RWPE2 (cell line): Measurements from ENCODE around the gene SNTN.

Source experiments
- ATAC-seq: fragments of 200-7000 bp; cut with Tn5 transposase; 3 replicates; pipeline ENCODE4 v1.9.1; 2021; ENCODE audit warnings: low read depth
- DNase-seq: peaks from one replicate; pipeline ENCODE4 v3.0.0-alpha.2; 2020; ENCODE audit warnings: low spot score
- H3K27ac ChIP-seq: fragments of 450-650 bp; 2 replicates; pipeline ENCODE4 v1.5.1; 2017; ENCODE audit warnings: mild to moderate bottlenecking; ENCODE audit not compliant: poor library complexity, severe bottlenecking
- H3K27me3 ChIP-seq: fragments of 250-450 bp; sonication (Bioruptor Pico); 2 replicates; pipeline ENCODE4 v1.5.1; 2021; ENCODE audit warnings: mild to moderate bottlenecking, moderate library complexity; ENCODE audit not compliant: insufficient read depth, poor library complexity, severe bottlenecking
- H3K36me3 ChIP-seq: fragments of 250-450 bp; sonication (Bioruptor Pico); 2 replicates; pipeline ENCODE4 v1.5.1; 2020; ENCODE audit warnings: low read depth, mild to moderate bottlenecking, moderate library complexity
- H3K4me1 ChIP-seq: fragments of 250-450 bp; sonication (Bioruptor Pico); 2 replicates; pipeline ENCODE4 v1.5.1; 2021; ENCODE audit warnings: mild to moderate bottlenecking, moderate library complexity; ENCODE audit not compliant: insufficient read depth, poor library complexity, severe bottlenecking
- H3K4me3 ChIP-seq: fragments of 250-450 bp; sonication (Bioruptor Pico); 2 replicates; pipeline ENCODE4 v1.5.1; 2021; ENCODE audit warnings: mild to moderate bottlenecking, moderate library complexity; ENCODE audit not compliant: severe bottlenecking
- H3K9me3 ChIP-seq: fragments of 250-450 bp; sonication (Bioruptor Pico); 2 replicates; pipeline ENCODE4 v1.5.1; 2021; ENCODE audit warnings: mild to moderate bottlenecking, moderate library complexity; ENCODE audit not compliant: severe bottlenecking
- TF ChIP-seq, protein P1 (sequence below): fragments of 450-650 bp; IDR thresholded peaks from one replicate; pipeline ENCODE4 v1.5.1; 2017; ENCODE audit warnings: mild to moderate bottlenecking, moderate library complexity; ENCODE audit not compliant: poor library complexity, severe bottlenecking

SNTN gene

DNA sequence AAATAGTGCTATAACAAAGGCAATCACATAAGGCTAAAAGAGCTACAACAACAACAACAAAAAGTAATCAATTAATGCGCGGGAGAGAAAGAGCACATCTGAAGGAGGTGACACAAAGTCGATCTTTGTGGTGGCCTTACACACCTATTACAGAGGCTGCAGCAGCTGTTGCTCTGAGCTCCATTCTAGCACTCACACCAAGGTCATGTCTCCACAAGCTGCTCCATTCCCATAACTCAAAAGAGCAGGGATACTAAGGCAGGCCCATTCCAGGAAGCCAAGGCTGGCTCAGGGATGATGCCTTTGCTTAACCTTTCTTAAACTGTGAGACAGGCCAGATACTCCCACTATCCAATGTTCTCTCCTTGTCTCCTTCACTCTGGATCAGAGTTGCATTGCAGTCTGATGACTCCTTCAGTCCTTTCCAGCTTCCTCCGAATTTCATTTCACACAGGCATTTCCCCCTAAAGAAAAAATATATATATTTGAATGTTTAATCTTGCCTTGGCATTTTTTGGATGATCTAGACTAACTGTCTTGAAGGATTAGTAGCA is 52.7 kb downstream of the SNTN start:
- Histone ChIP-seq H3K9me3 (no peaks in the 10 kb centered on the region), H3K36me3 (no peaks in the 10 kb centered on the region), H3K27me3 (no peaks in the 10 kb centered on the region), H3K4me3 (no peak overlapping the region), H3K4me1 (no peaks in the 10 kb centered on the region), H3K27ac (no peak overlapping the region)
- TF ChIP-seq, protein P1, sequence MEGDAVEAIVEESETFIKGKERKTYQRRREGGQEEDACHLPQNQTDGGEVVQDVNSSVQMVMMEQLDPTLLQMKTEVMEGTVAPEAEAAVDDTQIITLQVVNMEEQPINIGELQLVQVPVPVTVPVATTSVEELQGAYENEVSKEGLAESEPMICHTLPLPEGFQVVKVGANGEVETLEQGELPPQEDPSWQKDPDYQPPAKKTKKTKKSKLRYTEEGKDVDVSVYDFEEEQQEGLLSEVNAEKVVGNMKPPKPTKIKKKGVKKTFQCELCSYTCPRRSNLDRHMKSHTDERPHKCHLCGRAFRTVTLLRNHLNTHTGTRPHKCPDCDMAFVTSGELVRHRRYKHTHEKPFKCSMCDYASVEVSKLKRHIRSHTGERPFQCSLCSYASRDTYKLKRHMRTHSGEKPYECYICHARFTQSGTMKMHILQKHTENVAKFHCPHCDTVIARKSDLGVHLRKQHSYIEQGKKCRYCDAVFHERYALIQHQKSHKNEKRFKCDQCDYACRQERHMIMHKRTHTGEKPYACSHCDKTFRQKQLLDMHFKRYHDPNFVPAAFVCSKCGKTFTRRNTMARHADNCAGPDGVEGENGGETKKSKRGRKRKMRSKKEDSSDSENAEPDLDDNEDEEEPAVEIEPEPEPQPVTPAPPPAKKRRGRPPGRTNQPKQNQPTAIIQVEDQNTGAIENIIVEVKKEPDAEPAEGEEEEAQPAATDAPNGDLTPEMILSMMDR: no peak
- no peak for DNase-seq
- ATAC-seq: no peak

DNA sequence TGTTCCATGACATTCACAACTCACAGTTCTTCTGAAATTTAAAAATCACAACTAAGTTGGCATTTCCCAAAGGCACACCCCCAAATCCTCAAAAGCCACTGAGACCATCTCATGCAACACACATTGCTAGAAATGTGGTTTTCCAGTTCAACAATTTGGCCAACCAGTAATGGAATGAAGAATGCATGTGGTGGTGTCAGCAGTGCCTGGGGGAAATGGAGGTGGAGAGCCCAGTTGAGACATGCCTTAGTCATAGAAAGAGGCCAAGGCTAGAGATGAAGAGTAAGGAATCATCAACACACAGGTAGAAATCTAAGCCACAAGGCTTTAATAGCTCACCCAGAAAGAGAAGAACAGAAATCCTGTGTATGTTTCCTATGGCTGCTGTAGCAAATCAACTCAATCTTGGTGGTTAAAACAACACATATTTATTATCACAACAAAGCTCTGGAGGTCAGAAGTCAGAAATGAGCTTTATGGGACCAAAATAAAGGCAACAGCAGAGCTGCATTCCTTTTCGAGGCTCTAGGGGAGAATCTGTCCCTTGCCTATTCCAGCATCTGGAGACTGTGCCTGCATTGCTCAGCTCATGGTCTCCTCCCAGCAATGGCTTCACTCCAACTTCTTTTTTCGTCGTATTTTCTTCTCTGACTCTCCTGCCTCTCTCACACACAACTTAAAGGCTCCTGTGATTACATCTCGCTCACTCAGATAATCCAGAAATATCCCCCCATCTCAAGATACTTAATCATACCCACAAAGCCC is 54.0 kb downstream of the SNTN start:
- Histone ChIP-seq H3K27ac (no peak overlapping the region), H3K27me3 (no peaks in the 10 kb centered on the region), H3K36me3 (no peaks in the 10 kb centered on the region), H3K4me1 (no peaks in the 10 kb centered on the region), H3K9me3 (no peaks in the 10 kb centered on the region), H3K4me3 (no peak overlapping the region)
- TF ChIP-seq, protein P1: no peak
- ATAC-seq (peak; percentile 29; the same call in 1 of the 3 replicates), DNase-seq (no peak)

DNA sequence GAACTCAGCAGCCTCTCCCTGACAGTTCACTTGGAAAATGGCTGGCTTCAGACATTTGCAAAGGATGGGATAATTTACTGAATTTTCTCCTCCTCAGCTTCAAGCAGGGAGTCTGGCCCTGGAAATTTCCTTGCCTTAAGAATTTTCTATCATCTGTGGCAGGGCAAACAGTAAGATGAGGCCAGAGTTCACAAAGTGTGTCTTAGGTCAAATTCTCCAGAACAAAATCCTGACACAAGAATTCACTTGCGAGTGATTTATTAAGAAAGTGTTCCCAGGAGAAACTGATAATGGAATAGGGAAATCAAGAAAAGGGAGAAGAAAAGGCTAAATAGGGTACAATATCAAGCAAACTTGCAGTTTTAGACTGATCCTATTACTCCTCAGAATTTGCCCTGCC is 55.3 kb downstream of the SNTN start:
- H3K4me1 ChIP-seq: no peaks in the 10 kb centered on the region
- H3K36me3 ChIP-seq: no peaks in the 10 kb centered on the region
- no peak for ATAC-seq
- TF ChIP-seq, protein P1: no peak
- H3K9me3 ChIP-seq: no peaks in the 10 kb centered on the region
- no peak overlapping the region for H3K4me3 ChIP-seq
- no peaks in the 10 kb centered on the region for H3K27me3 ChIP-seq
- H3K27ac ChIP-seq: no peak overlapping the region
- no peak for DNase-seq

DNA sequence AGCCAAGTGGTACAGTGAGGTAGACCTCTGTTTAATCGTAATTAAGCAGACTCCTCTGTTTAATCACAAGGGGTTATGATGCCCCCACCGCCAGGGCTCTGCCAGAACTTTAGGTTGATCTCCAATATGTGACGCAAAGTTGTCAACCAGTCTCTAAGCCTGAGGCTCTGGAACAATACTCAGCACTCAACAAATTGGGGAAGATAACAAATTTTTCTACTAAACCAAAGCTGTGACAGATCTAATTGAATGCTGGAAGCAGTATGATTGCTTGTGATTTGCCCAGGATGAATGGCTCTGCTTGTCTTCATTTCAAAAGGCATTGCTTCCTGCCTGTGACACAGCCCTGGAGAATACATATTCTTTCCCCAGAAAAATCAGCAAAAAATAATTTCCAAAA is 57.1 kb downstream of the SNTN start:
- Histone ChIP-seq H3K27ac (no peak overlapping the region), H3K4me1 (no peaks in the 10 kb centered on the region), H3K27me3 (no peaks in the 10 kb centered on the region), H3K36me3 (no peaks in the 10 kb centered on the region), H3K4me3 (no peak overlapping the region), H3K9me3 (no peaks in the 10 kb centered on the region)
- DNase-seq (no peak), ATAC-seq (no peak)
- TF ChIP-seq, protein P1: no peak
